Kidney (tissue), 14 donors: ENCODE measurements around the gene NSG1. TPM values are rescaled to one million over a fixed set of nuclear protein-coding genes. Genes with fewer than 3 reads are reported as not detected.
A peak's percentile ranks its signal among the peaks of the same experiment; 100 is the strongest.

Experiments used
- DNase-seq, 5 donors: peaks; one replicate each; pipeline ENCODE4 v3.0.0-alpha.2; 2013 to 2020
- FAIRE-seq: peaks from 2 replicates; lab custom pipeline; 2012; peaks lifted over from hg19 to GRCh38; lab: Jason Lieb, UNC
- H3K27ac ChIP-seq, 2 donors: one replicate each; pipeline ENCODE4 v1.7.0; 2013; ENCODE audit warnings: low read depth in 2 of 2, low read length in 2 of 2, inconsistent platforms in 1 of 2
- H3K27me3 ChIP-seq: one replicate; pipeline ENCODE4 v1.7.1; 2013; ENCODE audit warnings: low read length, inconsistent platforms; ENCODE audit not compliant: control insufficient read depth, insufficient read depth
- H3K36me3 ChIP-seq, 3 donors: one replicate each; pipeline versions ENCODE4 v1.7.0 to v1.7.1; 2013; ENCODE audit warnings: low read length in 3 of 3, control low read depth in 1 of 3, inconsistent platforms in 1 of 3; ENCODE audit not compliant: insufficient read depth in 3 of 3, control insufficient read depth in 2 of 3
- H3K4me1 ChIP-seq, 3 donors: one replicate each; pipeline versions ENCODE4 v1.7.0 to v1.7.1; 2013; ENCODE audit warnings: low read length in 3 of 3, inconsistent platforms in 1 of 3, low read depth in 1 of 3; ENCODE audit not compliant: control insufficient read depth in 2 of 3, insufficient read depth in 2 of 3
- H3K4me3 ChIP-seq, 3 donors: one replicate each; pipeline versions ENCODE4 v1.7.0 to v1.8.1; 2013; ENCODE audit warnings: low read length in 3 of 3, control low read depth in 1 of 3, inconsistent platforms in 1 of 3
- H3K9ac ChIP-seq, 3 donors: one replicate each; pipeline versions ENCODE4 v1.7.0 to v1.7.1; 2013; ENCODE audit warnings: low read length in 3 of 3, control low read depth in 1 of 3, inconsistent platforms in 1 of 3
- H3K9me3 ChIP-seq, 3 donors: one replicate each; pipeline versions ENCODE4 v1.7.0 to v1.7.1; 2013; ENCODE audit warnings: low read length in 3 of 3, control low read depth in 1 of 3, inconsistent platforms in 1 of 3; ENCODE audit not compliant: control insufficient read depth in 2 of 3, insufficient read depth in 1 of 3
- intact Hi-C: fragments of 100-400 bp; cut with DNase I; formaldehyde crosslinking; loops from one replicate; pipeline ENCODE4 v1.11.1; 2022
- polyA plus RNA-seq: library from polyadenylated mRNA; stranded (reverse); fragments of 350-450 nt; fragmentation: Illumina TruSeq; extraction: RNeasy Lipid Tissue Mini Kit (QIAGEN cat#74804); gene quantifications from one replicate; pipeline ENCODE4 v1.2.3, GENCODE V29; 2014; ENCODE audit warnings: low read depth, low replicate concordance; ENCODE audit not compliant: insufficient read depth
- total RNA-seq: library from RNA; stranded (reverse); fragmentation: NEBNext Ultra II Directional; extraction: Animal tissue kit (Norgen Biotek cat#: 25700); gene quantifications from one replicate; pipeline ENCODE4 v1.2.1, GENCODE V29; 2021
- TF ChIP-seq, protein P1 (sequence below): IDR thresholded peaks from 3 replicates; pipeline ENCODE4 v1.5.1; 2012; ENCODE audit warnings: mild to moderate bottlenecking, moderate library complexity, borderline replicate concordance; ENCODE audit not compliant: insufficient read depth; ENCODE audit errors: extremely low read depth
- donor health status: control.
- donor health status: control.
- donor health status: control.
- donor health status: control.
- donor health status: control.
- donor health status: DM: yes; HTN: yes; CAD: no.
- donor health status: Normal renal cell carcinoma (clear cell type).

Gene NSG1
- total and polyA plus RNA-seq, 2 donors from 2014 or later = 4.7 to 9.5 TPM

DNA sequence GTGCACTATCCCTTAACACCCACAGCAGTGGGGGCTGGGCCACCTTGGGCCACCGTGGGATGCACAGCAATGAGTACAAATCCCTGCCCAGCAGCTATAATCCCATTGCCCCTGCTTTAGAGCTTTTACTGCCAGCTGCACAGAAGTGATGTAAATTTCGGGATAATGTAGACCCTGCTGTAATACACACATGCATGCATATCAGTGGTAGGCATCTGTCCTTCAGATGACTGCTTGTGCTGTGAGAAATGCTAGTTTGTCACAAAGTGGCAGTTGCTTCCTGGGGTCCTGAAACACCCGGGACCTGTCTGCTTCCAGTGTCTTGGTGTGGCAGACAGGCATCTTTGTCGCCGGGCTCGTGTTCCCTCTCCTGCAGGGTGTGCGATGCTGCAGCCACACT, 14.1 kb downstream of the NSG1 start:
- intact Hi-C loops = no loop called here
- no peak for FAIRE-seq
- Histone ChIP-seq H3K4me3 (no peak overlapping the region), H3K27me3 (no peaks in the 10 kb centered on the region), H3K9me3 (no peaks in the 10 kb centered on the region), H3K4me1 (no peaks in the 10 kb centered on the region), H3K27ac (no peak overlapping the region), H3K36me3 (no peaks in the 10 kb centered on the region), H3K9ac (no peak overlapping the region)
- TF ChIP-seq, protein P1, sequence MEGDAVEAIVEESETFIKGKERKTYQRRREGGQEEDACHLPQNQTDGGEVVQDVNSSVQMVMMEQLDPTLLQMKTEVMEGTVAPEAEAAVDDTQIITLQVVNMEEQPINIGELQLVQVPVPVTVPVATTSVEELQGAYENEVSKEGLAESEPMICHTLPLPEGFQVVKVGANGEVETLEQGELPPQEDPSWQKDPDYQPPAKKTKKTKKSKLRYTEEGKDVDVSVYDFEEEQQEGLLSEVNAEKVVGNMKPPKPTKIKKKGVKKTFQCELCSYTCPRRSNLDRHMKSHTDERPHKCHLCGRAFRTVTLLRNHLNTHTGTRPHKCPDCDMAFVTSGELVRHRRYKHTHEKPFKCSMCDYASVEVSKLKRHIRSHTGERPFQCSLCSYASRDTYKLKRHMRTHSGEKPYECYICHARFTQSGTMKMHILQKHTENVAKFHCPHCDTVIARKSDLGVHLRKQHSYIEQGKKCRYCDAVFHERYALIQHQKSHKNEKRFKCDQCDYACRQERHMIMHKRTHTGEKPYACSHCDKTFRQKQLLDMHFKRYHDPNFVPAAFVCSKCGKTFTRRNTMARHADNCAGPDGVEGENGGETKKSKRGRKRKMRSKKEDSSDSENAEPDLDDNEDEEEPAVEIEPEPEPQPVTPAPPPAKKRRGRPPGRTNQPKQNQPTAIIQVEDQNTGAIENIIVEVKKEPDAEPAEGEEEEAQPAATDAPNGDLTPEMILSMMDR = no peak
- no peak for DNase-seq

DNA sequence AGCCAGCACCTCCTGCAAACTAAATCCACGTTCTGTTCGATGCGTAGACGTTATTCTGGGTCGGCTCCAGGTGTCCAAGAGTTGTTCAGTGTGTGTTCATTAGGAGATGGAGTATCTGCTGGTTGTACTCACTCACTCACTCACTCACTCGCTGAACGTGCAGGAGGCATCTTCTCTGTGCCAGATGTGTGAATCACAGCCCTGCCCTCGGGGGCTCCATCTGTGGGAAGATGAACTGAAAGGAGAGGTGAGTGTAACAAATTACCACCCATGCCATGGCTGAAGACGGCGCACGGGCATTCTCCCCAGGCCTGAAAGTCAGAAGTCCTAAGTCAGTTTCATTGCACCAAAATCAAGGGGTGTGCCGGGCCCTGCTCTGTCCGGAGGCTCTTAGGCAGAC, 16.1 kb downstream of the NSG1 start:
- H3K27me3 ChIP-seq = no peaks in the 10 kb centered on the region
- no peaks in the 10 kb centered on the region for H3K4me1 ChIP-seq
- intact Hi-C loops = no loop called here
- no peaks in the 10 kb centered on the region for H3K9me3 ChIP-seq
- DNase-seq (no peak), FAIRE-seq (no peak)
- H3K36me3 ChIP-seq = no peaks in the 10 kb centered on the region
- no peak overlapping the region for H3K27ac ChIP-seq
- H3K9ac ChIP-seq = no peak overlapping the region
- no peak overlapping the region for H3K4me3 ChIP-seq
- TF ChIP-seq, protein P1 = no peak

DNA sequence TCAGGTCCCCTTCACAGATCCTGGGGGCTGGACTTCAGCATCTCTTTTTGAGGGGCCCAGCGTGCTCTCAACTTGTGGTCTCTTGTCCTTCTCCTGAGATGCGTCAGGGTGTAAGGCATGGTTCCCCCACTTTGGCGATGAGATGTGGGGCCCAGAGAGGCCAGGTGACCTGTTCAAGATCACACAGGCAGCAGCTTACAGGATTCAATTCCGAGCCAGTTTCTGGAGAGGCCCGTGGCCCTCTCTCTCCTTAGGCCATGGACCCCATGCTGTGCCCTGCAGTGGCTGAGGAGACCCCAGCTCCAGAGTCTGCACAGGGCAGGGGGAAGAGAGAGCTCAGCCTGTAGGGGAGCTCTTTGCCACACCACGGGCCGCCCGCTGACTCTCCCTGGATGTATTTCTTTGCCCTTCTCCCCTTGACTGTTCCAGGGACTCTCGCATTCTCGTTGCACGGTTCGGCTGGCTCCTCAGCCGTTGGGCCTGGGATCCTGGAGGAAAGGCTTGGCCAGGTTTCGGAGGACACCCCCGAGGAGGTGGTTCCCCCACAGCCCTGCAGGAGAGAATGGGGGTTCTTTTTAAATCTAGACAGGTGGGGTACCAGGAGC, 18.6 kb downstream of the NSG1 start:
- intact Hi-C loops = no loop called here
- Histone ChIP-seq H3K27me3 (no peaks in the 10 kb centered on the region), H3K9ac (no peak overlapping the region), H3K27ac (no peak overlapping the region), H3K4me1 (no peaks in the 10 kb centered on the region), H3K9me3 (no peaks in the 10 kb centered on the region), H3K36me3 (no peaks in the 10 kb centered on the region), H3K4me3 (no peak overlapping the region)
- DNase-seq (peak in 1 of 5 donors; percentile 43), FAIRE-seq (no peak)
- TF ChIP-seq, protein P1 = no peak
